Astrocyte (in vitro differentiated cells and primary cell): ENCODE measurements around the gene CES2.

Experiments
- EZH2 ChIP-seq: IDR thresholded peaks from 2 replicates; pipeline ENCODE4 v1.6.1; 2012; ENCODE audit warnings: mild to moderate bottlenecking, low read length, inconsistent platforms; ENCODE audit not compliant: insufficient read depth
- TF ChIP-seq, protein P1 (sequence below): IDR thresholded peaks from 2 replicates; pipeline ENCODE4 v1.5.1; 2011; ENCODE audit warnings: low read depth, mild to moderate bottlenecking, inconsistent platforms, low read length, moderate library complexity; ENCODE audit not compliant: insufficient read depth

DNA sequence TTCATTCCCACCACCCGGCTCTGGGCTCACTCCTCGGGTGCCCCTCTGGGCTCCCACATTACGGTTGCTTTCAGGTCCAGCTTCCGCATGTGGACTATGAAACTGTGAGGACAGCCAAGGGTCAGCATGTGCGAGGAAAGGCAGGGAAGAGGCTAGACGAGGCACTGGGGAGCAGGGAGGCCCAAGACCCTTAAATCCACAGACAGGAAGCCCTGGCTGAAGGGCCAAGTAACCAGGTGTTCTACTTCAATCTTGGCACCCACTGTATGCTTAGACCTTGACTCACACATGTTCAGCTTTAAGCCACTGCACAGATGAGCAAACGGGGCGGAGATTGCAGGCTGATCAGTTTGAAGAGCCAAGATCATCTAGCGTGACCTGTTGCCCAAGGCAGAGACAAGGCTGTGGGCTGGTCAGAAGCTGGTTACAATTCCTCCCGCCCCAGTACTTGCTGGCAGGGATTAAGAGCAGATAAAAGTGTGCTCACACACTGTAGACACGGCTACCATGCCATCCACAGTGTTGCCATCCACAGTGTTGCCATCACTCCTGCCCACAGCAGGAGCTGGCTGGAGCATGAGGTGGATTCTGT is 53.0 kb downstream of the CES2 start, which contains the start of gene CES4A:
- TF ChIP-seq EZH2: no peak
- TF ChIP-seq, protein P1, sequence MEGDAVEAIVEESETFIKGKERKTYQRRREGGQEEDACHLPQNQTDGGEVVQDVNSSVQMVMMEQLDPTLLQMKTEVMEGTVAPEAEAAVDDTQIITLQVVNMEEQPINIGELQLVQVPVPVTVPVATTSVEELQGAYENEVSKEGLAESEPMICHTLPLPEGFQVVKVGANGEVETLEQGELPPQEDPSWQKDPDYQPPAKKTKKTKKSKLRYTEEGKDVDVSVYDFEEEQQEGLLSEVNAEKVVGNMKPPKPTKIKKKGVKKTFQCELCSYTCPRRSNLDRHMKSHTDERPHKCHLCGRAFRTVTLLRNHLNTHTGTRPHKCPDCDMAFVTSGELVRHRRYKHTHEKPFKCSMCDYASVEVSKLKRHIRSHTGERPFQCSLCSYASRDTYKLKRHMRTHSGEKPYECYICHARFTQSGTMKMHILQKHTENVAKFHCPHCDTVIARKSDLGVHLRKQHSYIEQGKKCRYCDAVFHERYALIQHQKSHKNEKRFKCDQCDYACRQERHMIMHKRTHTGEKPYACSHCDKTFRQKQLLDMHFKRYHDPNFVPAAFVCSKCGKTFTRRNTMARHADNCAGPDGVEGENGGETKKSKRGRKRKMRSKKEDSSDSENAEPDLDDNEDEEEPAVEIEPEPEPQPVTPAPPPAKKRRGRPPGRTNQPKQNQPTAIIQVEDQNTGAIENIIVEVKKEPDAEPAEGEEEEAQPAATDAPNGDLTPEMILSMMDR: no peak
